HG02840 (cell line): ENCODE measurements around the gene CALHM2.
"Not testable (repeated sequence)": the region's sequence is repeated elsewhere in the genome, so short reads cannot be mapped to it uniquely, and the experiment has no call there.

Experiments used
- ATAC-seq: cut with Tn5 transposase; IDR thresholded peaks from one replicate; pipeline ENCODE4 v1.9.1; 2021; ENCODE audit warnings: mild to moderate bottlenecking, moderate library complexity, moderate number of reproducible peaks; ENCODE audit not compliant: unreplicated experiment, low FRiP score

CALHM2 gene

DNA sequence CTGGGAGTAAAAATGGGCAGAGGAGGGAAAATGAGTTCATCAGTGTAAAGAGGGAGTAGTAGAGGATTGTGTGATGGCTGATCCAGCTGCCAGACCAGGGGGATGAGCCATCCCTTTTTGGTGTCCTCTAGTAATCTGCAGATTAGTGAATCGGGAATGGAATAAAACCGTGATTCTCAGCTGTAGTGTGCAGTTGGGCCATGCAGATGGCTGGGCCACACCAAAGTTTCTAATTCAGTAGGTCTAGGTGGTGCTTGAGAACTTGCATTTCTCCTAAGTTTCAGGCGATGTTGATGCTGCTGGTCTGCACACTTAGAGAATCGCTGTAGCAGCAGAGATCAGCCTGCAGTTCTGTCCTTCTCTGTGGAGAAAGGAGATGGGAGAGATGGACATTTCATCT is 33.1 kb downstream of the CALHM2 start:
- ATAC-seq = no peak

DNA sequence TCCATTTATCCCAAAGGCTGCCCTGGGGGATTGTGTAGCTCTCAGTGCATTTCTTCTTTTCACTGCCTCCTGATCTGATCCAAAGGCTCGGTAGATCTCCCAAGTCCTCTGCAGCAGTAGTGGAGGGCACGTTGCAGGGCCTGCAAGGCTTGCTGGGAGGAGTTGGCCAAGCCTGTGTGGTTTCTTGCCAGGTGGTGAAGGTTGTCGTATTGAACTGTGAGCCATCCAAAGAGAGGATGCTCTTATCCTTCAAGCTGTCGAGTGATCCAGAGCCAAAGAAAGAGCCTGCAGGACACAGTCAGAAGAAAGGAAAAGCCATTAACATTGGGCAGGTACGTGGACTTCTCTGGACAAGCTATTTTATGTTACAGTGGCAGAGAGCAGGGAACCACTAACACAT is 34.6 kb downstream of the CALHM2 start:
- no peak for ATAC-seq

DNA sequence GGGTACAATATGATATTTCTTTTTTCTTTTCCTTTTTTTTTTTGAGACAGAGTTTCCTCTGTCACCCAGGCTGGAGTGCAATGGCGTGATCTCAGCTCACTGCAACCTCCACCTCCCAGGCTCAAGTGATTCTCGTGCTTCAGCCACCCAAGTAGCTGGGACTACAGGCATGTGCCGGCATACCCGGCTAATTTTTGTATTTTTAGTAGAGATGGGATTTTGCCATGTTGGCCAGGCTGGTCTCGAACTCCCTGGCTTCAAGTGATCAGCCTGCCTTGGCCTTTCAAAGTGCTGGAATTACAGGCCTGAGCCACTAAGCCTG is 35.1 kb downstream of the CALHM2 start:
- not testable (repeated sequence) for ATAC-seq

DNA sequence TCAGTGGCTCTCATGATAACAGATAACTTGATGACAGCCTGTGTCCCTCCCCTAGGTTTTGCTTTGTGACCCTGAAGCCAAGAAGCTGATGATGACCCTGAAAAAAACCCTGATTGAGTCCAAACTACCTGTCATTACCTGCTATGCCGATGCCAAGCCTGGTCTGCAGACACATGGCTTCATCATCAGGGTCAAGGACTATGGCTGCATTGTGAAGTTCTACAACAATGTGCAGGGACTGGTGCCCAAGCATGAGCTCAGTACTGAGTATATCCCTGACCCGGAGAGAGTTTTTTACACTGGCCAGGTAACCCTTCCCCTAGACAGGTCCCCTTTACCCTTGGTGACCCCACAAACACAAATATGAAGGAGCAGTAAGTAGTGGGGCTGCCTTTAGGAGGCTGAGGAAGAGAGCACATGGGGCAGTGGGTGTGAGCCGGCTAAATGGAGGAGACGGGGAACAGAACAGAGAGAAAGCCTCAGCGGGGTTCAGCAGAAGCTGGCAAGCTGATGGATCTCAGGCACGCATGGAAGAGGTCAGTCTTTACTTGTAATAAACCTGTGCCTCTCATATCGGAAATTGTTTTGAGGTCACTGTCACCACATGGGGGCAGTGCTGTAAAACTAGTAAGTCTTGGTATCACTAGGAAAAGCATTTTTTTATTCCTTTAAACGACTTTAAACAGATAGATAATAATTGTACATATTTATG is 35.6 kb downstream of the CALHM2 start:
- no peak for ATAC-seq

DNA sequence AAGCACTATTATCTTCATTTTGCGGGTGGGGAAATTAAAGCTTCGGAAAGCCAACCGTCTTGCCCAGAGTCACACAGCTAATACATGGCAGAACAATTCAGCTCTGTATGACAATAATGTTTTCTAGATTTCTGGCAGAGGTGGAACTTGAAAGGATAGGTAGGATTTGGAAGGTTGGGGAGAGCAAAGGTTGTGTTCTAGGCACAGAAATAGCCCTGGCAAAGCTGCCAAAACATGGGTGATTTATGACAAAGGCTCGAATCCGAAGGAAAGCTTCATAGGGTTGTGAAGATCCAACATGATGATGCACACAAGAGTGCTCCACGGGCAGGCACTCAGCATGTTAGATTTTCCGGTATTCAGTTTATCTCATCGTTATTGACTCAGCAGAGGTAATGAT is 36.6 kb downstream of the CALHM2 start:
- no peak for ATAC-seq

DNA sequence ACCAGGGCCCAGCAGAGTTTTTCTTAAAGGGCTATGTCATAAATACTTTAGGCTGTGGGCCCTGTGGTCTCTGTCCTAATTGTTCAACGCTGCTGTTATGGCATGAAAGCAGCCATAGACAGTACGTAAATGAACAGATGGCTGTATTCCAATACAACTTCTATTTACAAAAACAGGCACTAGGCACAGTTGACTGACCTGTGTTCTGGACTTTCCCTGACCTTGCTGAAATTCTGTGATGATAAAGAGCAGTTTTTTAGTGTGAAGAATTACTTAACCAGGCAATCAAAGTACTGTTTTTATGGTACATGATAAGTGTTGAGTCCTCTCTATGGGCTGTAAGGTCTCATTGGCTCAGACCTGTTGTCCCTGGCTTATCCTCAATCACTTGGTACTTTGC is 38.6 kb downstream of the CALHM2 start:
- no peak for ATAC-seq

DNA sequence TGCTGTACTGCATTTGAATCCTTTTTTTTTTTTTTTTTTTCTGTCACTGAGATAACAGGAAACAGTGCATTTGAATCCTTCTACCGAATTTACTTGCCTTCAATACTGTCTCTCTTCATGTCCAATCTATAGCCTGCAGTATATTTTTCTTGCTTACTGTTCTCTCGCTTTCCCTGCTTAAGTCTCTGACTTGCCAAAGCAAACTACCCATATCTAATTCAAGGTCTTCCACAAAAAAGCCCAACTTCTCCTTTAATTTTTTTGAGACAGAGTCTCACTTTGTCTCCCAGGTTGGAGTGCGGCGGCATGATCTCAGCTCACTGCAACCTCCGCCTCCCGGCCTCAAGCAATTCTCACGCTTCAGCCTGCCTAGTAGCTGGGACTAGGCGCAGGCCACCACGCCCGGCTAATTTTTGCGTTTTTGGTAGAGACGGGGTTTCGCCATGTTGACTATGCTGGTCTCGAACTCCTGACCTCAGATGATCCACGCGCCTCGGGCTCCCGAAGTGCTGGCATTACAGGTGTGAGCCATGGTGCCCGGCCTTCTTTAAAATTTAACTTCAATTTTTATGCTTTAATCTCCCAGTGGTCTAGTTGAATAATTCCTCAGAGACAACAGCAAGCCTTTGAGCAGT is 54.9 kb downstream of the CALHM2 start:
- no peak for ATAC-seq

DNA sequence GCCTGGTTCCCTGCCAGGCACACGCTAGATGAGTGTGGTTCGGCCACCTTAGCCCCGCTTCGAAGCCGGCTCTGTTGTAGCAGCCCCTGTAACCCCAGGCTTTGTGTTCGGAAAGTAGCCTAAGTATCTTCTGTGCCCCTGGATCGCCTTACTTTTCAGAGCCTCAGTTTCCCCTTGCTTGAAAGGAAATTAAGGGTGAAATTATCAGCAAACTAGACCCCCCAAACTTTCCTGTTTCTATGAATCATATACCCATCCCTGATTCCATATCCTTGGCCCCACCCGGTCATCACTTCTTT is 55.4 kb downstream of the CALHM2 start:
- no peak for ATAC-seq
